Cerebellar nuclear complex (tissue), 1 donor: Measurements from ENCODE around the gene CRTC3.
"Not testable (repeated sequence)": the region's sequence is repeated elsewhere in the genome, so short reads cannot be mapped to it uniquely, and the experiment has no call there.

Source experiments
- DNase-seq, 2 experiments: peaks; one replicate each; lab custom pipeline; 2025; lab: John Stamatoyannopoulos, UW

Gene CRTC3

DNA sequence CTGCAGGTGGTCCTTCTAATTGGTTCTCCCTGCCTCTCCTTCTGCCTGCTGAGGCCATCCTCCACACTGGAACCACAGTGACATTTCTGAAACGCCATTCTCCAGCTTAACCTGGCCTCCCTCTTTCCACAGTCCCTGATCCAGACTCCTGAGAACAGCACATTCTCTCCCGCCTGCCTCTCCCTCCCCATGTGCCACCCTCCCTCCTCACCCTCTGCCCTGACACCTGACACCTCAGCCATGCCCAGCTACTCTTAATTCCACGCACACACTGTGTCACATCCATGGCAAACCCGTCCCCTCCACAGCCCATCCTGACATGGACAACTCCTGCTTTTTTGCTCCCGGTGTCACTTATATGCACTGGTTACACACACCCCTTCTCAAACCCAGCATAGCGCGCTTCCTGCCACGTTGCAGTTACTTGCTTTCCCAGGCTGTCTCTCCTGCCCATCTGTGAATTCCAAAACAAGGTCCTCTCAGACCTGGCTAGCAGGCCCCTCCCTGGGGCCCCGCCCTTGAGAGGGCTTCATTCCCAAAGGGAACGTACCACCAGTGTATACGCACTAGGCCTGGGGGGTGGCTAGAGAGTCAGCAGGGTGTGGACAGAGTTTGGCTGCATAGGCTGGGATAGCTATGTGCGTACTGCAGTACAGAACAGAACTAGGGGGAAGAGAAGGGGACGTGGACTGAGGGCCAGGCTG lies 94.7 kb downstream of the CRTC3 start:
- no peak for DNase-seq

DNA sequence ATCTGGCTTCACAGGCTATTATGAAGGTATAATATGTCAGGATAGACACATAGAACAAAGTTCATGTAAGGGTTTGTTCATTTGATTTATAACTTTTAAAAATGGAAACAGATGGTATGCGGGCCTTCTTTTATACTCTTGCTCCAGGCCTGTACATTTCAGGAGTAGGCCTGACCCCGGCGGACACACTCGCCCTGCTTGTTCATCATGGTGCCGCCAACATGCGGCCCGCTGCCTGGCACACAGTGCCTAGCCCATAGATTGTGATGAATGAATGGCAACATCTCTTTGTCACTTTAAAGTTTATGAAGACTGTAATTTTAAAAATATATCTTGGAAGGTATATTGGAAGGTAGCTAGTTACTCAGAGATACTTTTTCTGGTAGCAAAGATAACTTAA lies 95.3 kb downstream of the CRTC3 start:
- no peak for DNase-seq

DNA sequence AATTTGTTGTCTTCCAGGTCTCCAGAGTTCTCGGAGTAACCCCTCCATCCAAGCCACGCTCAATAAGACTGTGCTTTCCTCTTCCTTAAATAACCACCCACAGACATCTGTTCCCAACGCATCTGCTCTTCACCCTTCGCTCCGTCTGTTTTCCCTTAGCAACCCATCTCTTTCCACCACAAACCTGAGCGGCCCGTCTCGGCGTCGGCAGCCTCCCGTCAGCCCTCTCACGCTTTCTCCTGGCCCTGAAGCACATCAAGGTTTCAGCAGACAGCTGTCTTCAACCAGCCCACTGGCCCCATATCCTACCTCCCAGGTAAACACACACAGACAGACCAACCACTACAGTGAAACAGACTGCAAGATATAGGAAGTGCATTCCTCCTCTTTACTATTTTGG lies 99.5 kb downstream of the CRTC3 start:
- no peak for DNase-seq

DNA sequence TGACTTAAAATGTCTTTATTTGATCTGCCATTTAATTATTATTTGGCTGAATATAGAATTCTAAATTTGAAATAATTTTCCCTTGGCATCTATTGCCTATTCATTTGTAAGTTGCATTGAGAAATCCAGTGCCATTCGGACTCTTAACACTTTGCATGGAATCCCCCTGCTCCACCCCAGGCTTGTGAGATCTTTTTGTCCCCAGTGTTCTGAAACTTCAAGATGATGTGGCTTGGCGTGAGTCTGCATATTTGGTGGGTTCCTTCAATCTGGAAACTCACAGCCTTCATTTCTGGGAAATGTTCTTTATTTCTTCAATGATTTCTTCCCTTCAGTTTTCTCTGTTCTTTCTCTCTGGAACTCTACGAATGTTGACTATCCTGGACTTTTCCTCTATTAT lies 103.6 kb downstream of the CRTC3 start:
- DNase-seq, result no peak

DNA sequence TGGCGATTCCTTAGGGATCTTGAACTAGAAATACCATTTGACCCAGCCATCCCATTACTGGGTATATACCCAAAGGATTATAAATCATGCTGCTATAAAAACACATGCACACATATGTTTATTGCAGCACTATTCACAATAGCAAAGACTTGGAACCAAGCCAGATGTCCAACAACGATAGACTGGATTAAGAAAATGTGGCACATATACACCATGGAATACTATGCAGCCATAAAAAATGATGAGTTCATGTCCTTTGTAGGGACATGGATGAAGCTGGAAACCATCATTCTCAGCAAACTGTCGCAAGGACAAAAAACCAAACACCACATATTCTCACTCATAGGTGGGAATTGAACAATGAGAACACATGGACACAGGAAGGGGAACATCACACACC lies 107.3 kb downstream of the CRTC3 start:
- not testable (repeated sequence) for DNase-seq

DNA sequence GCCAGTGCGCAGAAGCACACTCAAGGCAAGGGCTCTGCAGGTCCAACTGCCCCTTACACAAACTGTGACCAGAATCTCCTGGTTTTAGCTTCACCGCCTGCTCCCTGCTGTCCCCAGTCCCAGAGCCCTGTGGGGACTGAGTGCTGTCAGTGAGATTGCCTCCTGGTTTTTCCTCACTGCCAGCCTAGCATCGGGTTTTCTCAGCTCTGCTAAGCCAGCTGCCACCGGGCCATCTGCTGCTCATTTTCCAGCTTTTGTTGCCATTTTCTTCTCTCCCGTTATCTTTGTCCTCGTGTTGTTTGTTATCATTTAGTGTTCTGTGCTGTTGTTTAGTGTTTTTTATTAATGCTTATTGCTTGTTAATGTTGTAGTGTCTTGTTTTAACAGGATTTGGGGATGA lies 108.0 kb downstream of the CRTC3 start:
- DNase-seq, result peak; percentile 29 to 84

DNA sequence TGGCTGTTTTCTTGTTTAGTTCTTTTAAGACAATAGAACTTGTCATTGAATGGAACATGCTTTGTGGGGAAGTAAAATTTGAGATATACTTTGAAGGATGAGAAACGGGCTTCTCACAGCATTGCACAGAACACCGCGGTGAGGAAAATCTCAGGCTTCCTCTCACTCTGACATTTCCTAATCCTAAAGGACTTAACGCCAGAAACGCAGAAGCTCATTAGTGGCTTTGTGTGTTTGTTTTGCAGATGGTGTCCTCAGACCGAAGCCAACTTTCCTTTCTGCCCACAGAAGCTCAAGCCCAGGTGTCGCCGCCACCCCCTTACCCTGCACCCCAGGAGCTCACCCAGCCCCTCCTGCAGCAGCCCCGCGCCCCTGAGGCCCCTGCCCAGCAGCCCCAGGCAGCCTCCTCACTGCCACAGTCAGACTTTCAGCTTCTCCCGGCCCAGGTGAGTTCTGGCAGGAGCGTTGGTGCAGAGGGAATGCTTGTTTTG lies 108.5 kb downstream of the CRTC3 start:
- no peak for DNase-seq

DNA sequence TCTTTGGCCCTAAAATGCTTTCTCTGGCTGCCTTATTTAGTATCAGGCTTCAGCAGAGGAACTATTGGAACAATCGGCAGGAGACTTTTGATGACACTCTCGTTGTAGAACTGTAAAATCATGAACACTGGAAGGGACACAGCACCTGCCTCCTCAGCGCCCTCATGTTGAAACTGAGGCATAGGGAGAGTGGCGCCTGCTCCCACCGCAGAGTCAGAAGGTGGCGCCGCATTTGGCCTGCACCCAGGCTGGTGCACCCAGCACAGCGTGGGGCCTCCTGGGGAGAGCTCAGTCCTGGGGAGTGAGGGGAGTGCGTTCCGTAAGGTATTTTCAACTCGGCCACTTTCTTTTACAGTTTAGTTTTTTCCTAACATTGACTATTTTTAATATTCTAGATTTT lies 109.2 kb downstream of the CRTC3 start:
- no peak for DNase-seq

DNA sequence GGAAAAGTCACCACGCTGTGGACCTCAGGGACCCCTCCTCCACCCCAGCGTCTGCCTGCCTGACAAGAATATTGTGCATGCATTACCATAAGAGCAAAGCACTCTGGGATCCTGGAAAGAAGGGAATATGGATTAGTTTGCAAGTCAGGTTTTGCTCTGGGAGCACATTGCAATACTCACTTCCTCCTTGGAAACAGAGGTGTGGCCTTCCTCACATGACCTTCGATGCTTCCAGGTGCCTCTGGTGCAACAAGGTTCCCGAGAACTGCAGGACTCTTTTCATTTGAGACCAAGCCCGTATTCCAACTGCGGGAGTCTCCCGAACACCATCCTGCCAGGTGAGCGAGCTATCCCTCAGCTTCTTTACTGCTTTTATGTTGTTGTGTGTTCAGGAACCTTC lies 111.1 kb downstream of the CRTC3 start:
- DNase-seq, result no peak

DNA sequence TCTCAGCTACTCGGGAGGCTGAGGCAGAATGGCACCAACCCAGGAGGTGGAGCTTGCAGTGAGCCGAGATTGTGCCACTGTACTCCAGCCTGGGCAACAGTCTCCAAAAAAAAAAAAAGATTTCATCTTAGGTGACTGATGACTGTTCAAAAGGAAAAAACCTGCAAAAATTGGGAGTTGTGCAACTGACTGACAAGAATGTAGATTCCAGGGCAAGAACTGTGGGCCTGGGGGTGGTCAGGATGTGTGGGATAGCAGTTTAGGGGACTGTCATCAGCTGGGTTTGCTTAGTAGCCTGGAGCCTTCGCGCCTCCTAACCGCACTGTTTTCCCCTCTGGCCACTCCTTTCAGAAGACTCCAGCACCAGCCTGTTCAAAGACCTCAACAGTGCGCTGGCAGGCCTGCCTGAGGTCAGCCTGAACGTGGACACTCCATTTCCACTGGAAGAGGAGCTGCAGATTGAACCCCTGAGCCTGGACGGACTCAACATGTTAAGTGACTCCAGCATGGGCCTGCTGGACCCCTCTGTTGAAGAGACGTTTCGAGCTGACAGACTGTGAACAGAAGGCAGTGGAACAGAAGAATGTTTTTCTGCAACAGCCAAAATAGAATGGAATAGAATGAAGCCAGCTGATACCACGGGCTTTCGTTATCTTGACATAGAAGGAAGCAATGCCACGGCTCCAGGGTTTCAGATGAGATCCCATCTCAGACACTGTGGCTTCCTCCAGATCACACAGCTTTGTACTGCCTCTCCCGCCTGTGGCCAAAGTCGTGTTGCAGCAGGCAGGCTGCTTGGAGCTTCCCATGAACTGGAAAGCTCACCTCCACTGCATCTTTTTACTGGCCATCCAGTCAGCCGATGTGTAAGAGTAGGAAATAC lies 112.1 kb downstream of the CRTC3 start:
- DNase-seq, result no peak

DNA sequence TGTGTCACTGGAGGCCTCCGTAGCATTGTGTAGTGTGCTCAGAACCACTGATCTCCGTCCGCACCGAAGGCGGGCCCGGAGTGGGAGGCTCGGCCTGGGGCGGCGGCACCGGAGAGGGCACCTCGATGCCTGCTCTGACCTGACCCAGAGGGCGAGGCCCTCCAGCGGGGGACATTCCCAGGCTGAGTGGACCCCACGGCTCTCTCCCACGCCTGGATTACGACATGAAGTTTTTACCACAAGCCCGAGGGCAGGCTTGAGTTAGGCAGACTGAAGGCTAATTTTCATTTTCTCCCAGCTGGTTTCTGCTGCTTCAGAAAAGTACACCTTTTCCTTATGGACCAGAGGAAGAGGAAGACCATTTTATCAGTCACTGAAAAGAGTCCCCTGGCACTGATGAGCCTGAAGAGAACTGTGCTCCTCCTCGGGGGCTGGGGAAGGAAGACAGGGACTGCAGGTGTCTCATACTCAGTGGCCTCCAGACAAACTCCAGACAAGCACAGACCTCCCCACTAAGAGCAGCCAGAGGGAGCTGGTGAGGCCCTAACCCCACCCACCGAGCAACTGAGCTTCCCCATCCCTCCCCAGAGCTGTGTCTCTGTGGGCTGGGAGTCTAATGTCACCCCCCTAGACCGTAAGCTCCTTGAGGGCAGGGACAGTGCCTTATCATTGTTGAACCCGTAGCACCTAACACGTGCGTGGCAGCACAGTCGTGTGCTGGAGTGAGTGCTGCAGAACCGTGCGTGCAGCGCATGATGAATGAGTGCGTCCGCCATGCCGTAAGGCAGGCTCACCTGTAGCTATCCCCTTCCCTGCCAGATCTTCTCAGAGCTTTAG lies 113.0 kb downstream of the CRTC3 start:
- DNase-seq, result no peak

DNA sequence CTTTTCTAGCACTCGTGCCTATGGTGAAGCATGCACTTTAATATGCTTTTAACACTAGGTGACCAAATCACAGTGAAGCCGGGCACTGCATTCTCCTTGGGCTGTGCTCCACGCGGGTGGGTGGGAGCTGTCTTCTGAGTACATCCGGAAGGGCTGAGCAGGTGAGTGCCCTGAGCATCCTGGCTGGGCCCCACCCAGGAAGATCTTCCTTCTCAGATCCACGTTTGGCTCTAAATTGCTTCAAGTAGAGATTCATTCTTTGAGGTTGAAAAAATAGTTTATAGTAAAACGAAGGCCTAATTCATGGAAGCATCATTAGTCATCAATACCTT lies 113.5 kb downstream of the CRTC3 start:
- no peak for DNase-seq

DNA sequence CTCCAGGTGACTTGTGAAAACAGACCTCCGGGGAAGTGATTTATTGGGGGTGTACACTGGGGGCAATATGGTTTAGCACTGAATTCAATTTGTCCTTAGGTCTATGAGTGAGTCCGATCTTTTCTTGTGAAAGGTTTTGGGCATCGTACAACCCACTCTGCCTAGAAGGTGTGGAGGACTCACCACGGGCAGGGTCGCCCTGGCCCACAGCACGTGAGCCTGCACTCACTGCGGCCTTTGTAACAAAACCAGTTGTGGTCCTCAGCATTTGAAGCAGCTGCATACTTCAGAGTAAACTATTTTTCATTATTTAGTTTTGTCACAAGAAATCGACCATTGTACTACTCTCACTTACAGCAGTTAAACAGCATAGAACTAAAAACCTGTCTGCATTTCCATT lies 114.8 kb downstream of the CRTC3 start:
- no peak for DNase-seq

DNA sequence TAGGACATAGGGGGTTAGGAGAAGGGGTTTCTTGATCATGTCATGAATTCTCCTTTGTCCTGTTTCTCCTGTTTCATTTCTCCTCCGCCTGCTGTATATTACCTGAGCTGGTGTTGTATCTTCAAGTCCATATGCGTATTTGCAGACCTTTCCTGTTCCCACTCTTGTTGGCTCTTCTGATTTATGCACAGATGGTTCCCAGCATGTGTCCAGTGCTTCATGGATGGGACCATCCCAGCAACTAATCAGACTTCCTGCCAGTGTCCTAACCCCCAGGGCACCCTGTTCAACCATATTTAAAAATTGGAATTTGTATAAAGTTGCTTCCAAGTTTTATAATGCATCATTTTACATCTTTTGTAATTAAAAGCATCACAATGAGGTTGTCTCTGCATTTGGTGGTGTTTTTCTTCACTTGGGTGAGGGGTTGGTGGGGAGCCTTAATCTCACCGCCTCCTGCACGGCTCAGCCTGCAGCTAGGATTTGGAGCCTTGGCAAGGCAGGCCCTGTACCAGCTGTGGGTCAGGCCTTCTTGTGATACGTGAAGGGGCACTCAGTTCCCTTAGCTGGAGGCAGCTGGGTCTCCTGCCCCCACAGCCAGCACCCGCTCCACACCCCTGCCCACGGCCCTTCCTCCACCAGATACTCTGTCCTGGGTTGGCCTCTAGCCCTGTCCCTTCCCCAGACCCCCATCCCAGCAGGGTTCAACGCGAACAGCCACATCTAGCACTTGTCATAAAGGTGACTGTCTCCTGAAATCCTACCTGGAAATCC lies 115.4 kb downstream of the CRTC3 start:
- peak; percentile 27 to 62 for DNase-seq

DNA sequence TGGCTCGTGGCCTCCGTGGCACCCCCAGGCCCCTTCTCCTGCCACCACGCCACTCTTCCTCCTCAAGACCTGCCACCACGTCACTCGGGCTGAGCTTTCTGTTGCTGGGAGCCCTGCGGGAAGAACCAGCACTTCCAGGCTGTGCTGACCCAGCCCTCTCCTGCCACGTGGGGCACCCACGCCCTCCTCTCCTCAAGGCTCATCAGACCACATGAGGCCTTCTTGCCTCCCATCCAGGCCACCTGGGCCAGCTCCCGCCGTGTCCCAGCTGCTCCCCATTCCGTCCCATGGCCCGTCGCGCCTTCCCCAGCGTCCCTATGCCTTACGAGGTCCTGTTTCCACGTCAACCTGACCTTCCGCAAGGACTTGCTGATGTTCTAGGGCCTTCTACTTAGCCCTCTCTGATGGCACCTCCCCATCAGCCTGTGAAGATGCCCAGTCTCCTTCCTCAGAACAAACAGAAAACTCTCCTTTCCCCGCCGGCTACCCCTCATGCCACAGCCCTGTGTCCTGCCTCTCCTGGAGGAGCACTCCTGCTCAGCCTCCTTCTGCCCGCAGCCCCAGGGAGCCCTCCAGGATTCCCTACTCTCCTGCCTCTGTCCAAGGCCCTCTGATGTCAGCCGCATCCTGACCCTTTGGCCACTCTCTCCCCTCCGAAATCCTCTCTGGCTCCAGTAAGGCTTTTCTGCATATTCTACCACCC lies 116.3 kb downstream of the CRTC3 start:
- DNase-seq, result no peak

DNA sequence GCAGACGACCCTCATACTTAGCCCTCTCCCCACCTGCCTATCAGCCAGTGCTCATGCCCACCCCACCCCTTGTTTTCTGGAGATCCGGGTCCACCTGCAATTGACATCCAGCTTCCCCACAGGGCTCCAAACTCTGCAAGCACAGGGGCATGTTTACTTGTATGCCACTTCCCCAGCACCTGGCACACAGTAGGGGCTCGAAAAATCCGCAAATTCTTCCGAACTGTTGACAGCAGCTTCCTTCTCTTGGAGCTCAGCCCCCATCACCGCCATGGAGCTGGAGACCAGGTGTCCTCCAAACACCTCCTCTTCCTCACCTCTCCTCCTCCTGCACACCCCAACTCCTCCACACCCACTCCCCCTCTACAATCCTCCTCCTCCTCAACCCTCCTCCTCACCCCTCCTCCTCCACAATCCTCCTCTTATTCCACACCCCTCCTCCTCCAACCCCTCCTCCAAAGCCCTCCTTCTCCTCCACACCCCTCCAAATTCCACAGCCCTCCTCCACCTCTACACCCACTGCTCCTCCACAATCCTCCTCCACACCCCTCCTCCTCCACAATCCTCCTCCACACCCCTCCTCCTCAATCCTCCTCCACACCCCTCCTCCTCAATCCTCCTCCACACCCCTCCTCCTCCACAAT lies 117.1 kb downstream of the CRTC3 start:
- no peak for DNase-seq

DNA sequence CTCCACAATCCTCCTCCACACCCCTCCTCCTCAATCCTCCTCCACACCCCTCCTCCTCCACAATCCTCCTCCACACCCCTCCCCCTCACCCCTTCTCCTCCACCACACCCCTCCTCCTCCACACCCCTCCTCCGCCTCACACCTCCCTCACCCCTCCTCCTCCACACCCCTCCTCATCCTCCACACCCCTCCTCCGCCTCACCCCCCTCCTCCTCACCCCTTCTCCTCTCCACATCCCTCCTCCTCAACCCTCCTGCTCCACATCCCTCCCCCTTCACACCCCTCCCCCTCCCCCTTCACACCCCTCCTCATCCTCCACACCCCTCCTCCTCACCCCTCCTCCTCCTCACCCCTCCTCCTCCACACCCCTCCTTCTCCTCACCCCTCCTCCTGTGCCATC lies 117.6 kb downstream of the CRTC3 start:
- no peak for DNase-seq

DNA sequence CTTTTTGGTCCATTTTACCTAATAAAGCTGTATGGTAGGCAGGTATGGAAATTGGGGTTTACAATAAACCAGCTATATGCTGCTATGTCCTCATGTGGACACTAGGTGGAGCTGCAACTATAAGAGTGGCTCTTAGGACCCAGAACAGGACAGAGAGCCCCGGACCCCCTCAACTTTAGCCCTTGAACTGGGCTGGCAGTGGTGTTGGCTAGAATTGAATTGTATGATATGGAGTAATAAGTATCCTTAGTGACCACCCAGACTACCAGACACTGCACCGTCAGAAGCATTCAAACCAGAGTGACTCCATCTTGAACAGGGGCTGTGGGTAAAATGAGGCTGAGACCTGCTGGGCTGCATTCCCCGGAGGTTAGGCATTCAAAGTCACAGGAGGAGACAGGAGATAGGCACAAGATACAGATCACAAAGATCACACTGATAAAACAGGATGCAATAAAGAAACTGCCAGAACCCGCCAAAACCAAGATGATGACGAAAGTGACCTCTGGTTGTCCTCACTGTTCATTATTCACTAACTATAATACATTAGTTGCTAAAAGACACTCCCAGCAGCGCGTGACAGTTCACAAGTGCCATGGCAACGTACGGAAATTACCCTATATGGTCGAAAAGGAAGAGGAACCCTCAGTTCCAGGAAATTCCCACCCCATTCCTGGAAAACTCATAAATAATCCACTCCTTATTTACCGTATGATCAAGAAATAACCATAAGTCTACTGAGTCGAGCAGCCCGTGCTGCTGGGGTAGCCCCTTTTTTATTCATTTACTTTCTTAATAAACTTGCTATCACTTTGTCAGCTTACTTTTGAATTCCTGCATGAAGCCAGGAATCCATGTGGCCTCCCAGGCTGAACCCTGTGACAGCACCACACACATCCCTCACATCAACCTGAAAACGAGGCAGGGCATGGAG lies 118.7 kb downstream of the CRTC3 start:
- DNase-seq, result peak; percentile 4 to 20
